GM19043 (cell line): ENCODE data around the gene MIS18BP1.

Source experiments
- ATAC-seq: cut with Tn5 transposase; IDR thresholded peaks from one replicate; pipeline ENCODE4 v1.9.1; 2021; ENCODE audit warnings: low read depth; ENCODE audit not compliant: unreplicated experiment

The MIS18BP1 gene

DNA sequence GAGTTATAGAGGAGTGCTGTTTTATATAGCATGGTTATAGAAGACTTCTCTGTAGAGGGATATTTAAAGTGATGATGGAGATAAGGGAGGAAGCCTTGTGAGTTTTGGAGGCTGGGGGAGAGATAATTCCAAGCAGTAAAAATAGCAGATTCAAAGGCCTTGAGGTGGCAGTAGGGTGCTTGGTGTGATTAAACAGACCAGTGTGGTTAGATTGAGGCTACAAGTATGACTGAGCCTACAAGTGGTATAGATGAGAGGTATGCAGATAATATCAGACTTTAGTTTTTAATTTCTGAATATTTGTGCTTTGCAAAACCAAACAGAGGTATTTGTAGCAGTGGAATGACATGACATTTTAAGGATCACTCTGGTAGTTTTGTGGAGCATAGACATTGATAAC is 96.9 kb downstream of the MIS18BP1 start:
- ATAC-seq = peak; percentile 61
